Effector memory CD4-positive, alpha-beta T cell (primary cell): ENCODE measurements around the gene NARF.
"Not testable (repeated sequence)": the region's sequence is repeated elsewhere in the genome, so short reads cannot be mapped to it uniquely, and the experiment has no call there.

Source experiments
- DNase-seq, 3 donors: peaks; one replicate each; pipeline ENCODE4 v3.0.0-alpha.2; 2020
- H3K27ac ChIP-seq: 2 replicates; pipeline ENCODE4 v1.7.0; 2013; ENCODE audit warnings: mild to moderate bottlenecking, low read length, moderate library complexity; ENCODE audit not compliant: insufficient read depth, poor library complexity, severe bottlenecking
- H3K27me3 ChIP-seq: replicated peaks from 2 replicates; pipeline ENCODE4 v1.7.0; 2013; ENCODE audit warnings: mild to moderate bottlenecking, low read length; ENCODE audit not compliant: insufficient read depth, control insufficient read depth, poor library complexity, severe bottlenecking
- H3K36me3 ChIP-seq: 2 replicates; pipeline ENCODE4 v1.7.0; 2013; ENCODE audit warnings: mild to moderate bottlenecking, low read length, moderate library complexity; ENCODE audit not compliant: control insufficient read depth, insufficient read depth
- H3K4me1 ChIP-seq: 2 replicates; pipeline ENCODE4 v1.7.0; 2013; ENCODE audit warnings: low read length, mild to moderate bottlenecking; ENCODE audit not compliant: control insufficient read depth, insufficient read depth, poor library complexity, severe bottlenecking
- H3K4me3 ChIP-seq: 2 replicates; pipeline ENCODE4 v1.7.0; 2013; ENCODE audit warnings: low read length, low read depth, mild to moderate bottlenecking; ENCODE audit not compliant: insufficient read depth, poor library complexity, severe bottlenecking
- H3K9me3 ChIP-seq: 2 replicates; pipeline ENCODE4 v1.7.0; 2013; ENCODE audit warnings: mild to moderate bottlenecking, low read length, moderate library complexity; ENCODE audit not compliant: control insufficient read depth

NARF gene

DNA sequence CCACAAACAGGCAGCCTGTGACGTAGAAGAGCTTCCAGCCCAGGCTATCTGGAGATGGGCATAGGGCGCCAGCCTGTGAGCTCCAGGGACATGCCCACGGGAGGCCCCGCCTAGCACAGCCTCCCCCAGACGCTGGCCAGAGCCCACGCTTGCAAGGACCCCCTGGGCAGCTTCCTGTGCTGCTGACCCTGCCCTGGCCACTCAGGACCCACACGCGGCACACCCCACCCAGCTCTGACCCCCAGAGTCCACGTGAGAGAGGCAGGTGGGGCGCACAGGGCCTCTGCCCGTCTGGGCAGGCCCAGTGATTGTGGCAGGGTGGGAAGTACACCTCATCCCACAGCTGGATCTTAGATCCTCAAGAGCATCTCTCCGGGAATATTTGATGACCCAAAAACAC is 11.9 kb upstream of the NARF start:
- Histone ChIP-seq H3K27me3 (no peaks in the 10 kb centered on the region), H3K4me1 (peaks cover 14% of the 10 kb centered on the region), H3K4me3 (no peak overlapping the region), H3K27ac (no peak overlapping the region), H3K9me3 (no peaks in the 10 kb centered on the region), H3K36me3 (peaks cover 47% of the 10 kb centered on the region)
- no peak for DNase-seq

DNA sequence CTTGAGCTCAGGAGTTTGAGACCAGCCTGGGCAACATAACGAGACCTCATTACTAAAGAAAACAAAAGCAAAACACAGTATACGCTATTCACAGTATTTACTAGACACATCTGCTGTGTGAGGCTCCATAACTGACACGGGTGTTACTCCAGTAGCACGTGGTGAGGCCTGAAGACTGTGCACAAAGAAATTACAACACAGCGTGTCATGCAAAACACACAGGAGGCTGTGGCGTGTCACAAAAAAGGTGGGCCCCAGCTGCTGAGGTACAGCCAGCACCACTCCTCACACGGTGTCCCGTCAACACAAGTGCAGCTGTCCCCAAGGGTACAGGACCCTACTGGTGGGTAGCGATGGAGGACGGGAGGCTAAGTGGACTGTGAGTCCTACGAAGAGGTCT is 10.7 kb upstream of the NARF start:
- H3K27me3 ChIP-seq, result no peaks in the 10 kb centered on the region
- H3K4me3 ChIP-seq, result no peak overlapping the region
- peaks cover 39% of the 10 kb centered on the region for H3K36me3 ChIP-seq
- no peaks in the 10 kb centered on the region for H3K9me3 ChIP-seq
- H3K4me1 ChIP-seq, result peaks cover 14% of the 10 kb centered on the region
- H3K27ac ChIP-seq, result no peak overlapping the region
- DNase-seq, result no peak

DNA sequence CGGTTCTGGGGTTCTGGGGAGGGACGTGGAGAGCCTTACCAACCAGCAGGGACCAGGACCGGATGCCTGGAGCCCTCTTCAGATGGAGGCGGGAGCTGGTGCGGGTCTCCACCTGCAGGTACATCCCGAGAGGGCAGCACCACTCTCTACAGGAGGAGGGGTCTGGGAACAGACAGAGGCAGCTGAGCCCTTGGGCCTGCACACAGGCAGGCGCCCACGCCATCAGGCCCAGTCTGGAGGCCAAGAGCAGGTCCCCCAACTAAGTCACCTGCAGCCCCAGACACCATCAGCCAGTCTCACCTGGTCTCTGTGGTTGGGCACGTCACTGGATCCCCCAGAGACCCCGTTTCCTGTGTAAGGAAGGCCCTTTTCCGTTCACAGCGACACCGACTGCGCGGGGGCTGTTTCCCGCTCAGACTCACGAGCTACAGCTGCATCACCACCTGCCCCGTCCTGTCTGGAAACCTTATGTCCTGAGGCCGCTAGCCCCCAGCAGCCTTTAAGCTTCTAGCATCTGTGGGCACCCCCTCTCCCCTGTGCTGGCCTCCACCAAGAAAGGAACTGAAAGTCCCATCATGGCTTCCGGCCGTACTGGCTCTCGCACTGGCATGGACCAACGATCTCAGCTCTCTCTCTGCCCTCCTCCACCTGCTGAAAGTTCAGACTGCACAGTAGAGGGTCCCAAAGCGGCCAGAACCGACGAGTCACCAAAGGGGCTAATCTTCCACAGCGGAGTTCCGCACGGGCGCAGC is 9.2 kb upstream of the NARF start:
- no peaks in the 10 kb centered on the region for H3K27me3 ChIP-seq
- H3K36me3 ChIP-seq, result peaks cover 25% of the 10 kb centered on the region
- peak overlapping the region; percentile 93 for H3K4me3 ChIP-seq
- peaks cover 14% of the 10 kb centered on the region for H3K4me1 ChIP-seq
- DNase-seq, result peak; percentile 66 to 76 (median 75)
- H3K9me3 ChIP-seq, result no peaks in the 10 kb centered on the region
- peak overlapping the region; percentile 92 for H3K27ac ChIP-seq

DNA sequence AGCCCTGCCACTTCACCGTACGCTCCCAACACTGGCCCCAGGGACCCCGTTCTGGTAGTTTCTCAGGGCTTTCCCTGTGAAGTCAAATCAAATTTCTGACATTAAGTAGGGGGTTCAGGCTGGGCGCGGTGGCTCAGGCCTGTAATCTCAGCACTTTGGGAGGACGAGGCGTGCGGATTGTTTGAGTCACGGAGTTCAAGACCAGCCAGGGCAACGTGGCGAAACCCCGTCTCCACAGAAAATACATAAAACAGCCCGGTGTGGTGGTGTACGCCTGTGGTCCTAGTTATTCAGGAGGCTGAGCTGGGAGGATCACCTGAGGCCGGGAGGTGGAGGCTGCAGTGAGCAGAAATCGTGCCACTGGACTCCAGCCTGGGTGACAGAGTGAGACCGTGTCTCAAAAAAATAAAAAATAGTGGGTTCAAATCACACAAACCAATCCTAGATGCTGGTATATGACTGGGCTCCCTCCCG is 8.6 kb upstream of the NARF start:
- Histone ChIP-seq H3K9me3 (no peaks in the 10 kb centered on the region), H3K36me3 (peaks cover 18% of the 10 kb centered on the region), H3K27me3 (no peaks in the 10 kb centered on the region), H3K4me3 (peak overlapping the region; percentile 93), H3K4me1 (peaks cover 14% of the 10 kb centered on the region), H3K27ac (peak overlapping the region; percentile 92)
- peak in 1 of 3 donors; percentile 5 for DNase-seq

DNA sequence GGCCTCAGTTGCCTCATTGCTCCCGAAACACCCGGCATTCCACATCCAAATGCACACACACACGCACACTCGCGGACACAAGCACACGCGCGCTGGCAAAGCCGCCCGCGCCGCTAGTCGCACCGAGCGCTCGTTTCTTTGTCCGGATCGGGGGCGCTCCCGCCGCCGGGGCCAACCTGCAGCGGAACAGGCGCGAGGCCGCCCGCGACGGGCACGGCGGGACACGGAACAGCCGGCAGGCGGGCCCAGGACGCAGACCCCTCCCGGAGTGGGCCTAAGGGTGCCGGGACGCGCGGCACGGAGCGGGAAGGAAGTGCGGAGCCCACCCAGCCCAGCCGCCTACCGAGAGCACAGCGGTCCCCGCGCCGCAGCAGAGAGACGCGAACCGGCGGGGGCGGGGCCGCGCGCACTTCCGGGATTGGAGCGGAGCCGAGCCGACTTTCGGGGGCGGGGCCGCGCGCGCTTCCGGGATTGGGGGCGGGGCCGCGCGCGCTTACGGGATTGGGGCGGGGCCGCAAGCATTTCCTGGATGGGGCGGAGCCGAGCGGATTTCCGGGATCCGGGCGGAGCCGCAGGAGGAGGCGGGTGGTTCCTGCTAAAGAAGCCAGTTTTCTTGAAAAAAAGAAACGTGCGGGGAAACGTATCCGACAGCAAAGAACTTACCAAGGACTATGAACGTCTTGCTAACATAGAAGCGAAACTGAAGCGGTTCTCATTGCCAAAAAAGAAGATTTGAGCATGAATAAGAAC is 8.0 kb upstream of the NARF start, which contains the start of gene CYBC1:
CYBC1 (minus strand) TSS at position 396 of the 750 bp plus-strand sequence. CDS start 1,498 bp downstream, outside the sequence.
- Histone ChIP-seq H3K4me1 (peaks cover 14% of the 10 kb centered on the region), H3K36me3 (peaks cover 13% of the 10 kb centered on the region), H3K27ac (peak within 1 kb of the TSS; percentile 92), H3K27me3 (no peaks in the 10 kb centered on the region), H3K9me3 (no peaks in the 10 kb centered on the region), H3K4me3 (peak within 1 kb of the TSS; percentile 93)
- peak; percentile 89 to 93 (median 93) for DNase-seq

DNA sequence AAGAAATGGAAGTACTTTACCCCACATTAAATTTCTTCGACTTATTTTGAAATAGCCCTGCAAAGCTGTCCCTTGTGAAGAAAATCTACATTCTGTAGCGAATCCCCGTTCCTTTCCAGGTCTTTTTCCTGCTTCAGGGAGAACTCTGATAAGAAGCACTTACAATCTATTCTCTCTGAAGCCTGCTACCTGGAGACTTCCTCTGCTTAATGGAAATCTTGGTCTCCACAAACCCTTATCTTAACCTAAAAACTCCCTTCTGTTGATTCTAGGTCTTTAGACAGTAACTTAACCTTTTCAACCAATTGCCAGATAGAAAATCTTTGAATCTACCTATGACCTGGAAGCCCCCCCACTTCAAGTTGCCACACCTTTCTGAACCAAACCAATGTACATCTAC is 6.4 kb upstream of the NARF start:
- Histone ChIP-seq H3K27ac (no peak overlapping the region), H3K9me3 (no peaks in the 10 kb centered on the region), H3K4me1 (peaks cover 16% of the 10 kb centered on the region)

DNA sequence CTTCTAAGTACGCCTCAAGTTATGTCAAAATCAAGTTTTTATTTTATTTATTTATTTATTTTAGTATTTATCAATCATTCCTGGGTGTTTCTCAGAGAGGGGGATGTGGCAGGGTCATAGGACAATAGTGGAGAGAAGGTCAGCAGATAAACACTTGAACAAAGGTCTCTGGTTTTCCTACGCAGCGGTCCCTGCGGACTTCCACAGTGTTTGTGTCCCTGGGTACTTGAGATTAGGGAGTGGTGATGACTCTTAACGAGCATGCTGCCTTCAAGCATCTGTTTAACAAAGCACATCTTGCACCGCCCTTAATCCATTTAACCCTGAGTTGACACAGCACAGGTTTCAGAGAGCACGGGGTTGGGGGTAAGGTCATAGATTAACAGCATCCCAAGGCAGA is 5.4 kb upstream of the NARF start:
- DNase-seq, H3K9me3 ChIP-seq, H3K4me3 ChIP-seq, H3K27ac ChIP-seq, H3K27me3 ChIP-seq, H3K36me3 ChIP-seq: not testable (repeated sequence)
- peaks cover 19% of the 10 kb centered on the region for H3K4me1 ChIP-seq

More for the DNA sequence above, 6.4 kb upstream of the NARF start:
- Histone ChIP-seq H3K36me3 (no peaks in the 10 kb centered on the region), H3K27me3 (no peaks in the 10 kb centered on the region), H3K4me3 (no peak overlapping the region)
- DNase-seq, result no peak

DNA sequence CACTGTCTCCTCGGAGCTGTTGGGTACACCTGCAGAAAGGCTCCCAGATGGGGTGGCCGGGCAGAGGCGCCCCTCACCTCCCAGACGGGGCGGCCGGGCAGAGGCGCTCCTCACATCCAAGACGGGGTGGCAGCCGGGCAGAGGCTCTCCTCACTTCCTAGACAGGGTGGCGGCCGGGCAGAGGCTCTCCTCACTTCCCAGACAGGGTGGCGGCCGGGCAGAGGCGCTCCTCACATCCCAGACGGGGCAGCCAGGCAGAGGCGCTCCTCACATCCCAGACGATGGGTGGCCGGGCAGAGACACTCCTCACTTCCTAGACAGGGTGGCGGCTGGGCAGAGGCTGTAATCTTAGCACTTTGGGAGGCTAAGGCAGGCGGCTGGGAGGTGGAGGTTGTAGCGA is 4.8 kb upstream of the NARF start:
- not testable (repeated sequence) for H3K27ac ChIP-seq, H3K4me3 ChIP-seq, DNase-seq, H3K36me3 ChIP-seq, H3K9me3 ChIP-seq, H3K27me3 ChIP-seq
- H3K4me1 ChIP-seq, result peaks cover 19% of the 10 kb centered on the region

DNA sequence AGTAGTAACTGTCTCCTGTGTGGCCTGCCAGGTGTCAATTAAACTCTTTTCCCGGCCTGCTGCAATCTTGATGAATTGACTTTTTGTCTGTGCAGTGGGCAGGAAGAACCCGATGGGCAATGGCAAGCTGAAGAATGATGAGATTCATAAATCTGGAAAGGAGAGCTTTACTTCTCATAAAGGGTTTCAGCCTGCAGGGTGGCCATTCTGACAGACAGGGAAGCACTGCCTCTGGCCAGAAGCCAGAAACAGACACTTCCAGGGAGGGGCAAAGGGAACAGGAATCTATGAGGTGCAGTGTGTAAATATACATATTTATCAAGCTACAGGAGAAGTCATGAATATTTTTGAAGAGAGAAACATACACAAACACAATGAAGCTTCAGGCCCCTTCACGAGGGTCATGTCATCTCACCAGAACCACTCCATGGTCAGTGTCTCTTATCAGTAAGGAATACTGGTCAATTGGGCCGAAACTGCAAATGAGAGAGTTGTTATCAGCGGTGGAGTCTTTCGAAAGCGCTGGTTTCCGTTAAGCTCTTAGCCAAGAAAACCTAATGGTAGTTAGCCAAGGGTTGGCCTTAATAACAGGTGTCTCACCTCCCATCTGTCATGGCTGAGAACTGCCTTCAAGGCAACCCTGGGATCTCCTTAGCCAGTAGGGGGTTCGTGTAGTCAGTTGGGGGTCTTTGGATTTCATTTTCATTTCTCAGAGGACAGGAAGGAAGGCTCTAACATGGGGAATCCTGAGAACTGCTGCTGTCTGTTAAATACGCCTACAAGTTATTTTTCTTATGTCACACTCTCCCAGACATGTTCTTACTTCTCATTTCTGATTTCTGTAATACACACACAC is 1.2 kb upstream of the NARF start:
- Histone ChIP-seq H3K27ac (peak overlapping the region; percentile 97), H3K4me1 (peaks cover 9% of the 10 kb centered on the region), H3K36me3 (peaks cover 16% of the 10 kb centered on the region), H3K4me3 (peak overlapping the region; percentile 63), H3K9me3 (no peaks in the 10 kb centered on the region), H3K27me3 (no peaks in the 10 kb centered on the region)
- no peak for DNase-seq
